ENCODE results near the gene CYB5B.
"Not testable (repeated sequence)": the region's sequence is repeated elsewhere in the genome, so short reads cannot be mapped to it uniquely, and the experiment has no call there.

The CYB5B gene

GRCh38 chr16:69410219-69410990 lies 14.0 kb upstream of the CYB5B start:
- no peak for DNase-seq

GRCh38 chr16:69411064-69411985 lies 13.1 kb upstream of the CYB5B start:
- no peak for DNase-seq

DNA sequence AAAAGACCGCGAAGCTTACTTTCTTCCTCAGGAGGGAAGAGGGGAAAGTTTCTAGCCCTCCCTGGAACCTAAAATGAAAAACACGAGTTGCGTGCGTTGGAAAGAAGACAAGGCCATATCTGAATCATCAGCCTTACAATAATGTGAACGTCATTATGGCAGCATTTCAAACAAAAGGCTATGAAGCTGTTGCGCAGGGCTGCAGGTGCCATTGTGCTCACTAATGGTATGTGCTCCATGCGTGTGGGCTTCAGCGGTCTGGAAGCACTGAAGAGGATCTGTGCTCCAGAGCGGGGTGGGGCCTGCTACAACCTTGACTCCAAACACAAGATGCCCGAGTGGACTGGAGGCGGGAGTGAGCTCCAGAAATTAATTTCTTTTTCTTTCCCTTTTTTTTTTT lies 12.1 kb upstream of the CYB5B start:
- no peak for DNase-seq

DNA sequence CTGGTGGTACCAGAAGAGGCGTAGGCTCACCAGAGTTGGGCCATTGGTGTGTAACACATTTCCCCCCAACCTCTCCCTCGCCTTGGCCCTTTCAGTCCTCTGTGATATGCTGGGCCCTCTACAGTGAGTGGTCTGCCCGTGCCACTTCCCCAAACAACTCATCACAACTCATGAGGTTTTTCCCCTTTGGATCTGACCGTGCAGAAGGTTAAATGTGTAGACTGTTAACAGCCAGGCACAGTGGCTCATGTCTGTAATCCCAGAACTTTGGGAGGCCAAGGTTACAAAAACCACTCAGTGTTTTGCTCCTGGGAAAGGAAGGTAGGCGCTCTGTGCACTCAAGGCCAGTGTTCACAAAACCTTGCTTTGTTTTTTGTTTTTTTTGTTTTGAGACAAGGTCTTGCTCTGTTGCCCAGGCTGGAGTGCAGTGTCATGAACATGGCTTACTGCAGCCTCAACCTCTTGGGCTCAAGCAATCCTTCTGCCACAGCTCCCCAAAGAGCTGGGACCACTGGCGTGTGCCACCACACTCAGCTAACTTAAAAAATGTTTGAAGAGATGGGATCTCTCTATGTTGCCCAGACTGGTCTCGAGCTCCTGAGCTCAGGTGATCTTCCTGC lies 11.3 kb upstream of the CYB5B start:
- no peak for DNase-seq

DNA sequence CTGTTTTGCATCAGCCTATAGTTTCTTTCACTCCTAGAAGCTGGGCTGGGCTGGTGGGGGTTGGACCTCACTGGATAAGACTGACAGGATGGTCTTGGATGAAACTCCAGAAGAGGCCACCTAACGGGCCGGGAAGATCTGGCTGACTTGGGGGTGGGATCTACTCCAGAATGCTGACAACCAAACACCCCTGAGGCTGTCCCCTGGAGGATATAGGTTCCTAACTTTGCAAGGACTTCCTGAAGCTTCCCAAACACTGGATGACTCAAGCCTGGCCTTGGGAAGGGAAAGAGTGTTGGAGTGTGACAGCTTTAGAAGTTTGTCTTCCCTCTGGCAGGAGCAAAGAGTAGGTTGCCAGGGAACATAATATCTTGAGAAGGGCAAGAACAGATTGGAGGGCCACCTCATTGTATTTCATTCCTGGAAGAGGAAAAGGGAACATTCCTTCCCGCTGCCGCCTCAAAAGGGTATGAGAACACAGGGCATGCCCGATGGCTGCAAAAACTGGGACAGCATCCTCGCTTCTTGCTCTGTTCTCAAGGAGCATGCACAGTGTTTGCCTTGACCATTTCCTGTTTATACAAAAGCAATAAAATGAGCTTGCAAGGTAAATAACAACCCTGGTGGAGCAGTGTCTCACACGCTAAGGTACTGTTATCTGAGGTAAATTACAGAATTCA lies 6.8 kb upstream of the CYB5B start:
- peak in 1 of 2 experiments; percentile 26 for DNase-seq

- no peak for DNase-seq
These were observed 4.5 kb upstream of the CYB5B start for GRCh38 chr16:69419956-69420355.

- no peak for DNase-seq
These were observed 1.2 kb upstream of the CYB5B start for GRCh38 chr16:69423189-69423588.

DNA sequence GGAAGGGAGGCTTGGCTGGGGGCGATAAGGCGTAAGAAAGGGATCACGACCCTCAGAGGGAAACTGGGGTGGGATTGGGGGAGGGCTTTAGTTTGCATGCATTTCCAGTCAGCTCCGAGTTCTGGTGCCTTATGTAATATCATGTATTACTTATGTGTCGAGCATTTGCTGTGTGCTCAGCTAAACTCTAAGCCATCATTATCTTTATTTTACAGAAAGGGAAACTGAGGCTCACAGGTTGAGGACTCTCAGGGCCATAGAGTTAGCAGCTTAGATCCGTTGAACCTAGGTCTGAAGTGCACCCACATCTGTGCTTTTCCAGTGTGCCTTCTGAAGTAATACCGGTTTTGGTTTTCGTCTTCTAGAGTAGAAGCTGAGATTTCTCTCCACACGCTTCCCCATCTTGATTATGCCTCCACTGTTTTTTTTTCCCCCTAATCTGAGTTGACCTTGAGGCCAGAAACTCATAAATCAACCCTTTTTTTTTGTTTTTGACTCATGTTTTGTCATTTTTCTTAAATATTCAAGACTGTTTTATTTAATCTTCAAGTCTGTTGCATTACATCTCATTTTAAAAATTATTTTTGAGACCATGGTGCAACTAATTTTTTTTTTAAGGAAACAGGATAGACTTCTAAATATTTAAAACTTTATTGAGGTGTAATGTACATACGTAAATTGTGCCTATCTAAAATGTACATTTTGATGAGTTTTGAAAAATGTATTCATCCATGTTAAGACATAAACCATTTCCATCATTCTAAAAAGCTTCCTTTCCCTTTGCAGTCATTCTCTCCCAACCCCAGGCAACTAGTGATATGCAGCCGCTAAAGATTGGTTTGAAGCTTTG lies 741 bp downstream of the CYB5B start:
- DNase-seq: no peak

GRCh38 chr16:69428652-69429051 lies 4.2 kb downstream of the CYB5B start:
- no peak for DNase-seq

GRCh38 chr16:69429058-69429640 lies 4.7 kb downstream of the CYB5B start:
- DNase-seq: not testable (repeated sequence)

DNA sequence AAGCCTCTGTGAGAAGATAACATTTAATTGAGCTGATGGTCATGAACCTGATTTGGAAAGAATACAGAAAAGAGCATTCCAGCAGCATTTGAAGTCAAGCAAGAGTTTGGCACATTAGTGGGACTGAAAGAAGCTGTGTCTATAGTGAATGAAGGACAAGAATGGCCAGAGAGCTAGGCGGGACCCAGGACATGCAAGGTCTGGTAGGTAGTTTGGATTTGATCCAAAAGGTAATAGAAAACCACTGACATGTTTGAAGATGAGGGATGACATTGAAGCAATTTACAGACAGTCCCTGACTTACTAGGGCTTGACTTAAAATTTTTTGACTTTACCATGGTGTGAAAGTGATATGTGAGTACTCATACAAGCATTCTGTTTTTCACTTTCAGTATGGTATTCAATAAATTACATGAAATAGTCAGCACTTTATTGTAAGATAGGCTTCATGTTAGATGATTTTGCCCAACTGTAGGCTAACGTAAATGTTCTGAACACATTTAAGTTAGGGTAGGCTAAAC lies 7.6 kb downstream of the CYB5B start:
- DNase-seq: no peak

DNA sequence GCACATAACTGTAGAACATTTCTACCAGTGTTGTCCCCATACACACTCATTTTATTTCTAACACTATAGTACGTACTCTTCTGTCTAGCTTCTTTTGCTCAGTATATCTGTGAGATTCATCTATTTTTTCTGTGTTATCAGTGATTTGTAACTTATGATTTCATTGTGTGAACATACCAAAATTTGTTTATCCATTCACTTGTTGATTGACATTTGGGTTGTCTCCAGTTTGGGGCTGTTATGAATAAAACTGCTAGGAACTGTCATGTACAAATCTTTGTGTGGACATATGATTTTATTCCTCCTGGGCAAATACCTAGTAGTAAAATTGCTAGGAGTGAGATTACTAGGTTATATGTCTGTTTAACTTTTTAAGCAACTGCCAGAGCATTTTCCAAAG lies 9.6 kb downstream of the CYB5B start:
- DNase-seq: no peak

DNA sequence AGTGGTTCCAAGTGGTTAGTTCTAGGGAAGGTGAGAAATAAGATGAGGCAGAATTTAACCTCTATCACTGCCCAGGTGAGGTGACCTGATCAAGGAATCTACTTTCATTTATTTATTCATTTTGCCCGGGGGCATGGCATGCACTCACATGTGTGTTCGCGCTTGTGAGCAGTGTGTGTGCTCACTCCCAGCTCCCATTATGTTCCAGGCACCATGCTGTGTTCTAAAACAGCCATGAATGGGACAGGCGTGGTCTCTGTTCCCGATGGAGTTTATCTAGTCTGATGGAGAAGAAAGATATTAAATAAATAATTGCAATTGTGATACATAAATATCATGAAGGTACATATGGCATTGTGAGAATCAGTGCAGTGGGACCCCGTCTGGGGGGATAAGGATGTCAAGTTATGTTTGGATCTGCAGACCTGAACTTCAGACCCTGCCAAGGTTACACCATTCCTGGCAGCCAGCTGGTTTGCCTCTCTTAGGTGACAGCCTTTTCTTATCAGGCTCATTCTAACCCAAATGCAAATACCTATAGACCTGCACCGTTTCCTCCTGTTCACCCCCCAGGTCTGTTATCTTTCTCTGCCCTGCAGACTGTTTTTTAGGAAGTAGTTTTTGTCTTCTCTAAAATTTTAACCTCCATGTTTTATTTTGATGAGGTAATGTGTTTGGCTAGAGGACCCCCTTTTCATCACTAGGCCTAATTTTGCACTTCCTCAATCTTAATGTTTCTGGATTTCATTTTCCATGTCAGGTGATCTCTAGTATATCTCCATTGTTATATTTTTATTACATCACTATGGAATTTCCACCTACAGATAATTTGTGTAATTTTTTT lies 11.8 kb downstream of the CYB5B start:
- no peak for DNase-seq

GRCh38 chr16:69436896-69437295 lies 12.5 kb downstream of the CYB5B start:
- DNase-seq: no peak

DNA sequence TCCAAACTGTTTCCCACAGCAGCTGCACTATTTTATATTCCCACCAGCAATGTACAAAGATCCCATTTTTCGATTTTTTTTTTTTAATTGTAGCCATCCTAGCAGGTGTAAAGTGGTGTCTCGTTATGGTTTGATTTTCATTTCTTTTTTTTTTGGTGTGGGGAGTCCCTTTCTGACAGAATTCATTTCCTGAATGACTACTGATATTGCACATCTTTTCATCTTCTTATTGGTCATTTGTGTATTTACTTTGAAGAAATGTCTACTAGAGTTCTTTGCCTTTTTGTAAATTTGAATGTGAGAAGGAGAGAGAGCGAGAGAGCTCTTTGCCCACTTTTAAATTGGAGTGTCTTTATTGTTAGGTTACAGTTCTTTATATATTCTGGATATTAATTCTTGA lies 14.0 kb downstream of the CYB5B start:
- DNase-seq: no peak

DNA sequence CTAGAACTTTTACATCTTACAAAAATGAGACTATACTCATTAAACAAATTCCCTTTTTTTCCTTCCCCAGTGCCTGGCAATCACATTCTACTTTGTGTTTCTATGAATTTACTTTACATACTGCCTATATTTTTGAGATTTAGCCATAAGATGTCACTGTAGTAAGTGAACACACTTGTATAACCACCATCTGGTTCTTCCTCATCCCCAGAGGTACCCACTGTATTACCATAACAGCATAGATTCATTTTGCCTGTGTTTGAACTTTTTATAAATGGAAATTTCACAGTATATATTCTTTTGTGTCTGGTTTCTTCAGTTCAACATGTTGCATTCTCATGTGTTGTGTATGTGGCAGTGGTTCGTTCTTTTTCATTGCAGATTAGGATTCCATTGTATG lies 15.8 kb downstream of the CYB5B start:
- no peak for DNase-seq

DNA sequence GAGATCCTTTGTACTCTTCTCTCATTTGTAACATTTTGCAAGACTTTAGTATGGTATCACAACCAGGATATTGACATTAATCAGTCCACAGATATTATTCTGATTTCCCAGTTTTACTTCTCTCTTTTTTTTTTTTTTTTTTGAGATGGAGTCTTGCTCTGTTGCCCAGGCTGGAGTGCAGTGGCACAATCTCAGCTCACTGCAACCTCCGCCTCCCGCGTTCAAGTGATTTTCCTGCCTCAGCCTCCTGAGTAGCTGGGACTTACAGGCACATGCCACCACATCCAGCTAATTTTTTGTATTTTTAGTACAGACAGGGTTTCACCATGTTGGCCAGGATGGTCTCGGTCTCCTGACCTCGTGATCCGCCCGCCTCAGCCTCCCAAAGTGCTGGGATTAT lies 16.6 kb downstream of the CYB5B start:
- DNase-seq: not testable (repeated sequence)

GRCh38 chr16:69443927-69444631 lies 19.7 kb downstream of the CYB5B start:
- DNase-seq: no peak

- no peak for DNase-seq
These were observed 20.6 kb downstream of the CYB5B start for GRCh38 chr16:69444873-69445517.
